Activated CD4-positive, alpha-beta T cell treated with anti-CD3 and anti-CD28 coated beads, Interleukin-2, amount 50 U/mL, for 16 hours (primary cell): ENCODE results near the gene SLC7A7.
A peak's percentile ranks its signal among the peaks of the same experiment; 100 is the strongest.
"Not testable (repeated sequence)": the region's sequence is repeated elsewhere in the genome, so short reads cannot be mapped to it uniquely, and the experiment has no call there.

Source experiments
- DNase-seq: peaks from one replicate; pipeline ENCODE4 v3.0.0-alpha.2; 2020

The SLC7A7 gene

GRCh38 chr14:22747769-22748168 lies 67.5 kb downstream of the SLC7A7 start:
- no peak for DNase-seq

GRCh38 chr14:22740020-22740419 lies 75.2 kb downstream of the SLC7A7 start:
- DNase-seq: no peak

- no peak for DNase-seq
Observed at GRCh38 chr14:22739423-22739822, 75.8 kb downstream of the SLC7A7 start.

GRCh38 chr14:22737052-22737451 lies 78.2 kb downstream of the SLC7A7 start:
- peak; percentile 90 for DNase-seq

- DNase-seq: not testable (repeated sequence)
Observed at GRCh38 chr14:22736384-22736783, 78.9 kb downstream of the SLC7A7 start.

- no peak for DNase-seq
Observed at GRCh38 chr14:22735096-22735495, 80.1 kb downstream of the SLC7A7 start.

GRCh38 chr14:22733829-22734228 lies 81.4 kb downstream of the SLC7A7 start:
- no peak for DNase-seq

GRCh38 chr14:22732062-22732461 lies 83.2 kb downstream of the SLC7A7 start:
- DNase-seq: not testable (repeated sequence)

- DNase-seq: no peak
Observed at GRCh38 chr14:22726012-22726411, 89.2 kb downstream of the SLC7A7 start.

- DNase-seq: not testable (repeated sequence)
Observed at GRCh38 chr14:22725374-22725773, 89.9 kb downstream of the SLC7A7 start.

GRCh38 chr14:22724847-22725246 lies 90.4 kb downstream of the SLC7A7 start:
- not testable (repeated sequence) for DNase-seq

GRCh38 chr14:22723815-22724214 lies 91.4 kb downstream of the SLC7A7 start:
- no peak for DNase-seq
